ENCODE data around the gene ADK.

DNA sequence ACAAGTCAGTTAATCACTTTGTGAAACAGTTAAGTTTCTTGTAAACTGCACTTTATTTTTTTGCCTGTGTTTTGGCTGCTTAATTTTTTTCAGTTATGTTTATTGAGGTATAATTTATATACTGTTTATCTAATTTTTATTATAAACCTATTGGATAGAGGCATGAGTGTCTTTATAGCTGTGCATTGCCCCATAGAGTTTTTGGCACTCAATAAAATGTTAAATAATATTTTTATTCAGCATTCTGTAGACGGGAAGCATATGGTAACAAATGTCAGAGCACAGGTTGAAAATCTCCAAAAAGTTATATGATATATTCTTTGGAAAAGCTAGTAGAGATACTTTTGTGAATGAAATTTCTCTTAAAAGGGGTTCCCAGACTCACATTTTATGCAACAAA is 431.5 kb downstream of the ADK start:
- TF ChIP-seq, protein P1, sequence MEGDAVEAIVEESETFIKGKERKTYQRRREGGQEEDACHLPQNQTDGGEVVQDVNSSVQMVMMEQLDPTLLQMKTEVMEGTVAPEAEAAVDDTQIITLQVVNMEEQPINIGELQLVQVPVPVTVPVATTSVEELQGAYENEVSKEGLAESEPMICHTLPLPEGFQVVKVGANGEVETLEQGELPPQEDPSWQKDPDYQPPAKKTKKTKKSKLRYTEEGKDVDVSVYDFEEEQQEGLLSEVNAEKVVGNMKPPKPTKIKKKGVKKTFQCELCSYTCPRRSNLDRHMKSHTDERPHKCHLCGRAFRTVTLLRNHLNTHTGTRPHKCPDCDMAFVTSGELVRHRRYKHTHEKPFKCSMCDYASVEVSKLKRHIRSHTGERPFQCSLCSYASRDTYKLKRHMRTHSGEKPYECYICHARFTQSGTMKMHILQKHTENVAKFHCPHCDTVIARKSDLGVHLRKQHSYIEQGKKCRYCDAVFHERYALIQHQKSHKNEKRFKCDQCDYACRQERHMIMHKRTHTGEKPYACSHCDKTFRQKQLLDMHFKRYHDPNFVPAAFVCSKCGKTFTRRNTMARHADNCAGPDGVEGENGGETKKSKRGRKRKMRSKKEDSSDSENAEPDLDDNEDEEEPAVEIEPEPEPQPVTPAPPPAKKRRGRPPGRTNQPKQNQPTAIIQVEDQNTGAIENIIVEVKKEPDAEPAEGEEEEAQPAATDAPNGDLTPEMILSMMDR (IDR thresholded peaks at IDR 0.05): no peak
- no peak for TF ChIP-seq EP300 (IDR thresholded peaks at IDR 0.05)
- no peak for TF ChIP-seq POLR2AphosphoS5 (IDR thresholded peaks at IDR 0.05)

Measured in stomach (tissue), 4 donors.